HEK293T (cell line): ENCODE results near the gene B2M.

Source experiments
- CTBP1 ChIP-seq: fragments of 450-650 bp; IDR thresholded peaks from 2 replicates; pipeline ENCODE4 v1.6.1; 2016; ENCODE audit warnings: borderline replicate concordance
- FOXK2 ChIP-seq: fragments of 450-650 bp; IDR thresholded peaks from 2 replicates; pipeline ENCODE4 v1.6.1; 2016; ENCODE audit warnings: mild to moderate bottlenecking
- FOXM1 ChIP-seq: fragments of 450-650 bp; IDR thresholded peaks from 2 replicates; pipeline ENCODE4 v1.6.1; 2017; ENCODE audit warnings: mild to moderate bottlenecking, borderline replicate concordance
- L3MBTL2 ChIP-seq: fragments of 450-650 bp; conservative IDR thresholded peaks from 2 replicates; pipeline ENCODE4 v1.6.1; 2016; ENCODE audit warnings: mild to moderate bottlenecking
- NFRKB ChIP-seq: fragments of 450-650 bp; IDR thresholded peaks from 2 replicates; pipeline ENCODE4 v1.6.1; 2016; ENCODE audit warnings: mild to moderate bottlenecking, moderate library complexity
- SP1 ChIP-seq: fragments of 450-650 bp; IDR thresholded peaks from 2 replicates; pipeline ENCODE4 v1.6.1; 2017

- TF ChIP-seq NFRKB (no peak), SP1 (no peak), FOXK2 (no peak), L3MBTL2 (no peak), FOXM1 (no peak), CTBP1 (no peak)
Measured at GRCh38 chr15:44727485-44728231, 16.3 kb downstream of the B2M start.
